ENCODE results near the gene ACSS2.

ACSS2 gene

GRCh38 chr20:34928411-34928810 lies 52.0 kb downstream of the ACSS2 start:
- H3K4me3 ChIP-seq (ENCODE audit: extremely low read depth, insufficient read depth, low read length, poor library complexity, severe bottlenecking), result no peak overlapping the region
- no peaks in the 10 kb centered on the region for H3K4me1 ChIP-seq (ENCODE audit: control insufficient read depth, insufficient read depth, low read length, poor library complexity, severe bottlenecking)
- 100% methylated on average over 1 of the region's 2 CpGs; no CpG with 5 or more reads in 1 of the 2 experiments for WGBS, 2 experiments (ENCODE audit: insufficient coverage in 2 of 2)
- H3K27ac ChIP-seq (ENCODE audit: low read depth, low read length, severe bottlenecking), result no peak overlapping the region
- peaks cover 67% of the 10 kb centered on the region for H3K36me3 ChIP-seq (ENCODE audit: control insufficient read depth, insufficient read depth, low read length)
- H3K9me3 ChIP-seq (ENCODE audit: control insufficient read depth, low read length), result peaks cover under 1% of the 10 kb centered on the region

DNA sequence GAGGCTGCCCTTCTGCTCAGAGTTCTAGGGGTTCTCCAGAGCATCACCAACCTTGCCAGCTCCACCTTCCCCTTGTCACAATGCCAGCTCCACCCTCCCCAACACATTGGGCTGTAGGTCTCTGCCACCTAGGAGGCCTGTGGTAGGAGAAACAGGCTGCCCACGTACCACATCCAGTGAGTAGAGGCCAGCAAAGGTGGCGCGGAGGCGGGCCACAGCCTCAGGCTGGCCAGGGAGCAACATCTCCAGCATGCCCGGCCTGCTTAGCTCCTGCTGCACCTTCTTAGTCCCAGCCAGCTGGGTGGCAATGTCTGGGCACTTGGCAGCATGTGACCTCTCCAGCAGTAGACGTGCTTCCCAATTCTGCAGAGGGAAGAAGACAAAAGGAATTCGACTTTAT lies 55.4 kb downstream of the ACSS2 start:
- no peaks in the 10 kb centered on the region for H3K4me1 ChIP-seq (ENCODE audit: control insufficient read depth, insufficient read depth, low read length, poor library complexity, severe bottlenecking)
- H3K36me3 ChIP-seq (ENCODE audit: control insufficient read depth, insufficient read depth, low read length), result peaks cover 52% of the 10 kb centered on the region
- WGBS, 2 experiments (ENCODE audit: insufficient coverage in 2 of 2), result 97 to 100% methylated on average over 6 to 7 of the region's 7 CpGs
- H3K9me3 ChIP-seq (ENCODE audit: control insufficient read depth, low read length), result no peaks in the 10 kb centered on the region
- no peak overlapping the region for H3K27ac ChIP-seq (ENCODE audit: low read depth, low read length, severe bottlenecking)
- H3K4me3 ChIP-seq (ENCODE audit: extremely low read depth, insufficient read depth, low read length, poor library complexity, severe bottlenecking), result no peak overlapping the region

GRCh38 chr20:34938466-34939163 lies 62.2 kb downstream of the ACSS2 start:
- peaks cover 10% of the 10 kb centered on the region for H3K4me1 ChIP-seq (ENCODE audit: control insufficient read depth, insufficient read depth, low read length, poor library complexity, severe bottlenecking)
- peaks cover 44% of the 10 kb centered on the region for H3K36me3 ChIP-seq (ENCODE audit: control insufficient read depth, insufficient read depth, low read length)
- 89 to 97% methylated on average over 10 to 13 of the region's 14 CpGs for WGBS, 2 experiments (ENCODE audit: insufficient coverage in 2 of 2)
- no peaks in the 10 kb centered on the region for H3K9me3 ChIP-seq (ENCODE audit: control insufficient read depth, low read length)
- H3K4me3 ChIP-seq (ENCODE audit: extremely low read depth, insufficient read depth, low read length, poor library complexity, severe bottlenecking), result no peak overlapping the region
- H3K27ac ChIP-seq (ENCODE audit: low read depth, low read length, severe bottlenecking), result no peak overlapping the region

GRCh38 chr20:34940081-34940481 lies 63.7 kb downstream of the ACSS2 start:
- WGBS, 2 experiments (ENCODE audit: insufficient coverage in 2 of 2), result 100% methylated on average over 1 of the region's 1 CpG
- H3K4me3 ChIP-seq (ENCODE audit: extremely low read depth, insufficient read depth, low read length, poor library complexity, severe bottlenecking), result no peak overlapping the region
- H3K9me3 ChIP-seq (ENCODE audit: control insufficient read depth, low read length), result no peaks in the 10 kb centered on the region
- peaks cover 10% of the 10 kb centered on the region for H3K4me1 ChIP-seq (ENCODE audit: control insufficient read depth, insufficient read depth, low read length, poor library complexity, severe bottlenecking)
- peaks cover 47% of the 10 kb centered on the region for H3K36me3 ChIP-seq (ENCODE audit: control insufficient read depth, insufficient read depth, low read length)
- H3K27ac ChIP-seq (ENCODE audit: low read depth, low read length, severe bottlenecking), result no peak overlapping the region

- H3K36me3 ChIP-seq (ENCODE audit: control insufficient read depth, insufficient read depth, low read length), result peaks cover 48% of the 10 kb centered on the region
- WGBS, 2 experiments (ENCODE audit: insufficient coverage in 2 of 2), result 93 to 96% methylated on average over 3 to 4 of the region's 4 CpGs
Measured at GRCh38 chr20:34941226-34941625, 64.8 kb downstream of the ACSS2 start.

DNA sequence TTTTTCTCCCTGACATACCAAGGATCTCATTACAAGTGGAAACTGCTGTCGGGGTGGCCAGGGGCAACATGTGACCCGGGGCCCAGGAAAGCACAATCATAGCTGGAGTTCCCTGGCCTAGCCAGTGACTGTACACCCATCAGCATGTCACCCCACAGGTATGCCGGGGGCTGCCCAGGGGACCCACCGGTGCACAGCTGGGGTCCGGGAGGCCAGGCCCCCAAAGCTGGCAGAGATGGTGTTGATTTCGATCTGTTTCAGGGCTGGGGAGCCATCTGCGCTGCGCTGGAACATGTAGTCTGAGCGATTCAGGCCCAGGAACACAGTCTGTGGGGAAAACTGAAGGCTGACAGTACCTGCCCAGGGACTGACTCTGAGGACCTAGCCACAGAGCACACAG lies 65.9 kb downstream of the ACSS2 start:
- Histone ChIP-seq H3K4me1 (ENCODE audit: control insufficient read depth, insufficient read depth, low read length, poor library complexity, severe bottlenecking) (peaks cover 10% of the 10 kb centered on the region), H3K4me3 (ENCODE audit: extremely low read depth, insufficient read depth, low read length, poor library complexity, severe bottlenecking) (no peak overlapping the region), H3K27ac (ENCODE audit: low read depth, low read length, severe bottlenecking) (no peak overlapping the region), H3K36me3 (ENCODE audit: control insufficient read depth, insufficient read depth, low read length) (peaks cover 56% of the 10 kb centered on the region), H3K9me3 (ENCODE audit: control insufficient read depth, low read length) (no peaks in the 10 kb centered on the region)
- 91 to 96% methylated on average over 9 of the region's 9 CpGs for WGBS, 2 experiments (ENCODE audit: insufficient coverage in 2 of 2)

More at GRCh38 chr20:34941226-34941625, 64.8 kb downstream of the ACSS2 start:
- Histone ChIP-seq H3K4me3 (ENCODE audit: extremely low read depth, insufficient read depth, low read length, poor library complexity, severe bottlenecking) (no peak overlapping the region), H3K9me3 (ENCODE audit: control insufficient read depth, low read length) (no peaks in the 10 kb centered on the region), H3K27ac (ENCODE audit: low read depth, low read length, severe bottlenecking) (no peak overlapping the region), H3K4me1 (ENCODE audit: control insufficient read depth, insufficient read depth, low read length, poor library complexity, severe bottlenecking) (peaks cover 10% of the 10 kb centered on the region)

GRCh38 chr20:34943808-34944567 lies 67.6 kb downstream of the ACSS2 start:
- no peak overlapping the region for H3K27ac ChIP-seq (ENCODE audit: low read depth, low read length, severe bottlenecking)
- H3K9me3 ChIP-seq (ENCODE audit: control insufficient read depth, low read length), result no peaks in the 10 kb centered on the region
- H3K36me3 ChIP-seq (ENCODE audit: control insufficient read depth, insufficient read depth, low read length), result peaks cover 48% of the 10 kb centered on the region
- WGBS, 2 experiments (ENCODE audit: insufficient coverage in 2 of 2), result 100% methylated on average over 2 of the region's 2 CpGs; no CpG with 5 or more reads in 1 of the 2 experiments
- no peak overlapping the region for H3K4me3 ChIP-seq (ENCODE audit: extremely low read depth, insufficient read depth, low read length, poor library complexity, severe bottlenecking)
- H3K4me1 ChIP-seq (ENCODE audit: control insufficient read depth, insufficient read depth, low read length, poor library complexity, severe bottlenecking), result peaks cover 16% of the 10 kb centered on the region

GRCh38 chr20:34945315-34946077 lies 69.1 kb downstream of the ACSS2 start:
- Histone ChIP-seq H3K9me3 (ENCODE audit: control insufficient read depth, low read length) (no peaks in the 10 kb centered on the region), H3K36me3 (ENCODE audit: control insufficient read depth, insufficient read depth, low read length) (peaks cover 52% of the 10 kb centered on the region), H3K27ac (ENCODE audit: low read depth, low read length, severe bottlenecking) (no peak overlapping the region), H3K4me3 (ENCODE audit: extremely low read depth, insufficient read depth, low read length, poor library complexity, severe bottlenecking) (no peak overlapping the region), H3K4me1 (ENCODE audit: control insufficient read depth, insufficient read depth, low read length, poor library complexity, severe bottlenecking) (peaks cover 16% of the 10 kb centered on the region)
- WGBS, 2 experiments (ENCODE audit: insufficient coverage in 2 of 2), result 92 to 100% methylated on average over 3 to 4 of the region's 7 CpGs

- Histone ChIP-seq H3K4me3 (ENCODE audit: extremely low read depth, insufficient read depth, low read length, poor library complexity, severe bottlenecking) (no peak overlapping the region), H3K4me1 (ENCODE audit: control insufficient read depth, insufficient read depth, low read length, poor library complexity, severe bottlenecking) (peaks cover 10% of the 10 kb centered on the region), H3K36me3 (ENCODE audit: control insufficient read depth, insufficient read depth, low read length) (peaks cover 51% of the 10 kb centered on the region), H3K27ac (ENCODE audit: low read depth, low read length, severe bottlenecking) (no peak overlapping the region), H3K9me3 (ENCODE audit: control insufficient read depth, low read length) (no peaks in the 10 kb centered on the region)
- 100% methylated on average over 2 of the region's 3 CpGs; no CpG with 5 or more reads in 1 of the 2 experiments for WGBS, 2 experiments (ENCODE audit: insufficient coverage in 2 of 2)
Measured at GRCh38 chr20:34946661-34947060, 70.2 kb downstream of the ACSS2 start.

GRCh38 chr20:34947336-34947735 lies 70.9 kb downstream of the ACSS2 start:
- no peaks in the 10 kb centered on the region for H3K9me3 ChIP-seq (ENCODE audit: control insufficient read depth, low read length)
- H3K36me3 ChIP-seq (ENCODE audit: control insufficient read depth, insufficient read depth, low read length), result peaks cover 46% of the 10 kb centered on the region
- no peak overlapping the region for H3K4me3 ChIP-seq (ENCODE audit: extremely low read depth, insufficient read depth, low read length, poor library complexity, severe bottlenecking)
- peaks cover 6% of the 10 kb centered on the region for H3K4me1 ChIP-seq (ENCODE audit: control insufficient read depth, insufficient read depth, low read length, poor library complexity, severe bottlenecking)
- H3K27ac ChIP-seq (ENCODE audit: low read depth, low read length, severe bottlenecking), result no peak overlapping the region

Measured in mesodermal cell (in vitro differentiated cells).